Activated CD4-positive, alpha-beta T cell treated with anti-CD3 and anti-CD28 coated beads for 4 hours (primary cell): ENCODE measurements around the gene MAGEA12.
"Not testable (repeated sequence)": the region's sequence is repeated elsewhere in the genome, so short reads cannot be mapped to it uniquely, and the experiment has no call there.

ENCODE experiments used
- DNase-seq, 2 donors: peaks; one replicate each; pipeline ENCODE4 v3.0.0-alpha.2; 2020

The MAGEA12 gene, protein sequence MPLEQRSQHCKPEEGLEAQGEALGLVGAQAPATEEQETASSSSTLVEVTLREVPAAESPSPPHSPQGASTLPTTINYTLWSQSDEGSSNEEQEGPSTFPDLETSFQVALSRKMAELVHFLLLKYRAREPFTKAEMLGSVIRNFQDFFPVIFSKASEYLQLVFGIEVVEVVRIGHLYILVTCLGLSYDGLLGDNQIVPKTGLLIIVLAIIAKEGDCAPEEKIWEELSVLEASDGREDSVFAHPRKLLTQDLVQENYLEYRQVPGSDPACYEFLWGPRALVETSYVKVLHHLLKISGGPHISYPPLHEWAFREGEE

DNA sequence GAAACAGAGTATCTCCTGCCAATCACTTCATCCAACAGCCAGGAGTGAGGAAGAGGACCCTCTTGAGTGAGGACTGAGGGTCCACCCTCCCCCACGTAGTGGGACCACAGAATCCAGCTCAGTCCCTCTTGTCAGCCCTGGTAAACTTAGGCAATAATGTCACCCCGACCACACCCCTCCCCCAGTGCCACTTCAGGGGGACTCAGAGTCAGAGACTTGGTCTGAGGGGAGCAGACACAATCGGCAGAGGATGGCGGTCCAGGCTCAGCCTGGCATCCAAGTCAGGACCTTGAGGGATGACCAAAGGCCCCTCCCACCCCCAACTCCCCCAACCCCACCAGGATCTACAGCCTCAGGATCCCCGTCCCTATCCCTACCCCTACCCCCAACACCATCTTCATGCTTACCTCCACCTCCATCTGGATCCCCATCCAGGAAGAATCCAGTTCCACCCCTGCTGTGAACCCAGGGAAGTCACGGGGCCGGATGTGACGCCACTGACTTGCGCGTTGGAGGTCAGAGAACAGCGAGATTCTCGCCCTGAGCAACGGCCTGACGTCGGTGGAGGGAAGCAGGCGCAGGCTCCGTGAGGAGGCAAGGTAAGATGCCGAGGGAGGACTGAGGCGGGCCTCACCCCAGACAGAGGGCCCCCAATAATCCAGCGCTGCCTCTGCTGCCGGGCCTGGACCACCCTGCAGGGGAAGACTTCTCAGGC lies at the start of gene MAGEA12, which contains the start of gene CSAG1:
Gene MAGEA12 (plus strand): TSS at position 497 of the 715 bp plus-strand sequence. CDS start 2,405 bp downstream, outside the sequence.
Gene CSAG1 (minus strand): TSS at position 461 of the 715 bp plus-strand sequence. CDS start 1,261 bp downstream, outside the sequence.
- DNase-seq = no peak

DNA sequence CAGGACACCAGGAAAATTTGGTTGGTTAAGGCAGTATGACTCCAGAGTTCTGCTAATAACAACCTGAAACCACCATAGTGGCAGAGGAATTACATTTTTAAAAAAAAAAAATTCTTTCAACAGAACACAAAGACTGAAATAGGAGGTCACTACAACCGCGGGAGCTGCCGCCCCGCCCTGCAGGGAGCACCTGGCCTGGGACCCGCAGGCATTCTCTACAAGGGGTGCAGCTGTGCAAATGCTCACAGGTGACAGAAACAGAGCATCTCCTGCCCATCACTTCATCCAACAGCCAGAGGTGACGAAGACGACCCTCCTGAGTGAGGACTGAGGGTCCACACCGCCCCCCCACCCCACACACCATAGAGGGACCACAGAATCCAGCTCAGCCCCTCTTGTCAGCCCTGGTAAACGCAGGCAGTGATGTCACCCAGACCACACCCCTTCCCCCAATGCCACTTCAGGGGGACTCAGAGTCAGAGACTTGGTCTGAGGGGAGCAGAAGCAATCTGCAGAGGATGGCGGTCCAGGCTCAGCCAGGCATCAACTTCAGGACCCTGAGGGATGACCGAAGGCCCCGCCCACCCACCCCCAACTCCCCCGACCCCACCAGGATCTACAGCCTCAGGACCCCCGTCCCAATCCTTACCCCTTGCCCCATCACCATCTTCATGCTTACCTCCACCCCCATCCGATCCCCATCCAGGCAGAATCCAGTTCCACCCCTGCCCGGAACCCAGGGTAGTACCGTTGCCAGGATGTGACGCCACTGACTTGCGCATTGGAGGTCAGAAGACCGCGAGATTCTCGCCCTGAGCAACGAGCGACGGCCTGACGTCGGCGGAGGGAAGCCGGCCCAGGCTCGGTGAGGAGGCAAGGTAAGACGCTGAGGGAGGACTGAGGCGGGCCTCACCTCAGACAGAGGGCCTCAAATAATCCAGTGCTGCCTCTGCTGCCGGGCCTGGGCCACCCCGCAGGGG lies 35.3 kb upstream of the MAGEA12 start, which contains the start of gene MAGEA3:
Gene MAGEA3 (plus strand): TSS at position 843 of the 980 bp plus-strand sequence. CDS start 2,039 bp downstream, outside the sequence.
- not testable (repeated sequence) for DNase-seq

DNA sequence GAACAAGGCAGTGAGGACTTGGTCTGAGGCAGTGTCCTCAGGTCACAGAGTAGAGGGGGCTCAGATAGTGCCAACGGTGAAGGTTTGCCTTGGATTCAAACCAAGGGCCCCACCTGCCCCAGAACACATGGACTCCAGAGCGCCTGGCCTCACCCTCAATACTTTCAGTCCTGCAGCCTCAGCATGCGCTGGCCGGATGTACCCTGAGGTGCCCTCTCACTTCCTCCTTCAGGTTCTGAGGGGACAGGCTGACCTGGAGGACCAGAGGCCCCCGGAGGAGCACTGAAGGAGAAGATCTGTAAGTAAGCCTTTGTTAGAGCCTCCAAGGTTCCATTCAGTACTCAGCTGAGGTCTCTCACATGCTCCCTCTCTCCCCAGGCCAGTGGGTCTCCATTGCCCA lies 33.2 kb upstream of the MAGEA12 start:
- DNase-seq = not testable (repeated sequence)

DNA sequence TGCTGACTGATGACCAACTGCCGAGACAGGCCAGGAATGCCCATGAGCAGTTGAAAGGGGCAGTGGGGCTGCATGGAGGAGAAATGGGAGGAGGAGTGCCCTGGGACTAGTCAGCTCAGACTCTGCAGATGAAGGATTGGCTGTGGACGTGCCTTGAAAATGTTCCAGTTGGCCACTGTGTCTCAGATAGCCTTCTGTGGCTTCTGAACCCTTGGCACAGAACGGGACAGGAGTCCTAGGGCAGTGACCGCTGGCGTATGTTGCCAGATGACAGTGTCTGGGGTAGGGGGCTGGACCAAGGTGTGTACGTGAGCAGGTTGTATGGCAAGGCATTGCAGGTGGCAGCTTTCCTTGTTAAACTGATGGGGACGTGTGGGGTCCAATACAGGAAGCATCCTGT lies 27.1 kb upstream of the MAGEA12 start:
- not testable (repeated sequence) for DNase-seq

DNA sequence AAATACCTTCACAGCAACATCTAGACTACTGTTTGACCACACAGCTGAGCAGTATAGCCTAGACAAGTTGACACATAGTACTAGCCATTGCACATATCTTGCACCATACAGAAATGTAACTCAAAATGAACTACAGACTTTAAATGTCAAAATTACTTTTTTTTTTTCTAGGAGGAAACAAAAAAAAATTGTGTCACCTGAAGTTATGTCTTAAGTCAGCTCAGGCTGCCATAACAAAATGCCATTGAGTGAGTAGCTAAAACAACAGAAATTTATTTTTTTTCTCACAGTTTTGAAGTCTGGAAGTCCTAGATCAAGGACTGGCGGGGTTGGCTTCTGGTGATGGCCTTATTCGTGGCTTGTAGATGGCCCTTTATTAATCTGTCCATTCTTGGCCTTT lies 24.4 kb upstream of the MAGEA12 start, which contains the start of gene CSAG2:
Gene CSAG2 (minus strand): TSS at position 101 of the 400 bp plus-strand sequence. CDS start 161 bp downstream, outside the sequence.
- DNase-seq = not testable (repeated sequence)

DNA sequence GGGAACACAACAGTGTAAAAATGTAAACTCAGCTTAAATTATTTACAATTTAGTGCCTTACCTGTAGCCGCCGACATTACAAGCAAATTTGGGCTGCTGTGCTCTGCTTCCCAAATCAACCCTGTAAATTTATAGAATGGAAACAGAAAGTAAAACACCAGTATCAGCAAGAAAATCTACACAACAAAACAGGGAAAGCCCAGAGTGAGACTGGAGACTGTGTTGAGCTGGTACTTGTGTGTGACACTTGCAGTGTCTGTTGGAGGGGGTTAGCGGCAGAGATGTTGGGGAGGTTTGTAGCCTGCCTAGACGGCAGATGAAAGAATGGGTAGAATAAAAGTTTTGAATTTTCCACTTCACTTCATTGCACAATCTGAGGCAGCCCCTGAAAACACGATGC lies 20.4 kb upstream of the MAGEA12 start:
- not testable (repeated sequence) for DNase-seq

DNA sequence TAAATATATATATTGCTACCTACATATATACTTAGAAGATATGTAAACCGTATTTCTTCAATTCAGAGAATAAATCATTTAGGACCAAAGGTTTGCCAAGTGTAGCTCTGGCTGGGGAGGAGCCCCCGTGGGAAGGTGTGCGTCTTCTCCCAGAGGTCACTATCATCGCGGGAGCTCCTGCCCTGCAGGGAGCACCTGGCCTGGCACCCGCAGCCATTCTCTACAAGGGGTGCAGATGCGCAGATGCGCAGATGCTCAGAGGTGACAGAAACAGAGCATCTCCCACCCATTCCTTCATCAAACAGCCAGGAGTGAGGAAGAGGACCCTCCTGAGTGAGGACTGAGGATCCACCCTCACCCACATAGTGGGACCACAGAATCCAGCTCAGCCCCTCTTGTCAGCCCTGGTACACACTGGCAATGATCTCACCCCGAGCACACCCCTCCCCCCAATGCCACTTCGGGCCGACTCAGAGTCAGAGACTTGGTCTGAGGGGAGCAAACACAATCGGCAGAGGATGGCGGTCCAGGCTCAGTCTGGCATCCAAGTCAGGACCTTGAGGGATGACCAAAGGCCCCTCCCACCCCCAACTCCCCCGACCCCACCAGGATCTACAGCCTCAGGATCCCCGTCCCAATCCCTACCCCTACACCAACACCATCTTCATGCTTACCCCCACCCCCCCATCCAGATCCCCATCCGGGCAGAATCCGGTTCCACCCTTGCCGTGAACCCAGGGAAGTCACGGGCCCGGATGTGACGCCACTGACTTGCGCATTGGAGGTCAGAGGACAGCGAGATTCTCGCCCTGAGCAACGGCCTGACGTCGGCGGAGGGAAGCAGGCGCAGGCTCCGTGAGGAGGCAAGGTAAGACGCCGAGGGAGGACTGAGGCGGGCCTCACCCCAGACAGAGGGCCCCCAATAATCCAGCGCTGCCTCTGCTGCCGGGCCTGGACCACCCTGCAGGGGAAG lies 19.5 kb upstream of the MAGEA12 start, which contains the start of gene MAGEA2B:
Gene MAGEA2B (plus strand): TSS at position 814 of the 973 bp plus-strand sequence. CDS start 2,479 bp downstream, outside the sequence.
- not testable (repeated sequence) for DNase-seq

DNA sequence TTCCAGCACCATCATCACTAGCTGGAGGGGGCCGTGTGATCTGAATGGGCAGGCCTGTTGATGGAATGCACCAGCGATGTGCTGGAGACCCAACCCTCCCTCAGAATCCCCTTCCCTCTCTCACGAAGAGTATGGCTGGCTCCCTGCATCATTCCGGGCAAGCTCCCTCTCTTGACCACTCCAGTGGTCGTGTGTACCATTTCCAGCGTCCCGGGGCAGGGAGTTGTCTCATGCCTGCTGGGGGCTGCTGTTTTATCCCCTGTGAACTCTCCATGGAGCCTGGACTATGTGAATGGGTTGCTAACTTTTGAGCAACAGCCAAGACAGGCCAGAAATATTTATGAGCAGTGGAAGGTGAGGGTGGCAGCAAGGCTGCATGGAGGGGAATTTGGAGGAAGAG lies 8.1 kb upstream of the MAGEA12 start:
- DNase-seq = no peak

DNA sequence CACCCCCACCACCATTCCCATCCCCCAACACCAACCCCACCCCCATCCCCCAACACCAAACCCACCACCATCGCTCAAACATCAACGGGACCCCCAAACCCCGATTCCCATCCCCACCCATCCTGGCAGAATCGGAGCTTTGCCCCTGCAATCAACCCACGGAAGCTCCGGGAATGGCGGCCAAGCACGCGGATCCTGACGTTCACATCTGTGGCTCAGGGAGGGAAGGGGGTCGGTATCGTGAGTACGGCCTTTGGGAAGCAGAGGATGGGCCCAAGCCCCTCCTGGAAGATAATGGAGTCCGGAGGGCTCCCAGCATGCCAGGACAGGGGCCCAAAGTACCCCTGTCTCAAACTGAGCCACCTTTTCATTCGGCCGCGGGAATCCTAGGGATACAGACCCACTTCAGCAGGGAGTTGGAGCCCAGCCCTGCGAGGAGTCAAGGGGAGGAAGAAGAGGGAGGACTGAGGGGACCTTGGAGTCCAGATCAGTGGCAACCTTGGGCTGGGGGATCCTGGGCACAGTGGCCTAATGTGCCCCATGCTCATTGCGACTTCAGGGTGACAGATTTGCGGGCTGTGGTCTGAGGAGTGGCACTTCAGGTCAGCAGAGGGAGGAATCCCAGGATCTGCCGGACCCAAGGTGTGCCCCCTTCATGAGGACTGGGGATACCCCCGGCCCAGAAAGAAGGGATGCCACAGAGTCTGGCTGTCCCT lies 744 bp downstream of the MAGEA12 start:
- DNase-seq = not testable (repeated sequence)

DNA sequence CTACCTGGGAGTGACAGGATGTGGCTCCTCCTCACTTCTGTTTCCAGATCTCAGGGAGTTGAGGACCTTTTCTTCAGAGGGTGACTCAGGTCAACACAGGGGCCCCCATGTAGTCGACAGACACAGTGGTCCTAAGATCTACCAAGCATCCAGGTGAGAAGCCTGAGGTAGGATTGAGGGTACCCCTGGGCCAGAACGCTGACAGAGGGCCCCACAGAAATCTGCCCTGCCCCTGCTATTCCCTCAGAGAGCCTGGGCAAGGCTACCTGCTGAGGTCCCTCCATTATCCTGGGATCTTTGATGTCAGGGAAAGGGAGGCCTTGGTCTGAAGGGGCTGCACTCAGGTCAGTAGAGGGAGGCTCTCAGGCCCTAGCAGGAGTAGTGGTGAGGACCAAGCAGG lies 1.5 kb downstream of the MAGEA12 start:
- DNase-seq = no peak

DNA sequence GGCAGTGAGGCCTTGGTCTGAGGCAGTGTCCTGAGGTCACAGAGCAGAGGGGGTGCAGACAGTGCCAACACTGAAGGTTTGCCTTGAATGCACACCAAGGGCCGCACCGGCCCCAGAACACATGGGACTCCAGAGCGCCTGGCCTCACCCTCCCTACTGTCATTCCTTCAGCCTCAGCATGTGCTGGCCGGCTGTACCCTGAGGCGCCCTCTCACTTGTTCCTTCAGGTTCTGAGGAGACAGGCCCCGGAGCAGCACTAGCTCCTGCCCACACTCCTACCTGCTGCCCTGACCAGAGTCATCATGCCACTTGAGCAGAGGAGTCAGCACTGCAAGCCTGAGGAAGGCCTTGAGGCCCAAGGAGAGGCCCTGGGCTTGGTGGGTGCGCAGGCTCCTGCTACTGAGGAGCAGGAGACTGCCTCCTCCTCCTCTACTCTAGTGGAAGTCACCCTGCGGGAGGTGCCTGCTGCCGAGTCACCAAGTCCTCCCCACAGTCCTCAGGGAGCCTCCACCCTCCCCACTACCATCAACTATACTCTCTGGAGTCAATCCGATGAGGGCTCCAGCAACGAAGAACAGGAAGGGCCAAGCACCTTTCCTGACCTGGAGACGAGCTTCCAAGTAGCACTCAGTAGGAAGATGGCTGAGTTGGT lies 2.4 kb downstream of the MAGEA12 start:
- no peak for DNase-seq

DNA sequence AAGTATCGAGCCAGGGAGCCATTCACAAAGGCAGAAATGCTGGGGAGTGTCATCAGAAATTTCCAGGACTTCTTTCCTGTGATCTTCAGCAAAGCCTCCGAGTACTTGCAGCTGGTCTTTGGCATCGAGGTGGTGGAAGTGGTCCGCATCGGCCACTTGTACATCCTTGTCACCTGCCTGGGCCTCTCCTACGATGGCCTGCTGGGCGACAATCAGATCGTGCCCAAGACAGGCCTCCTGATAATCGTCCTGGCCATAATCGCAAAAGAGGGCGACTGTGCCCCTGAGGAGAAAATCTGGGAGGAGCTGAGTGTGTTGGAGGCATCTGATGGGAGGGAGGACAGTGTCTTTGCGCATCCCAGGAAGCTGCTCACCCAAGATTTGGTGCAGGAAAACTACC lies 3.0 kb downstream of the MAGEA12 start:
- not testable (repeated sequence) for DNase-seq

DNA sequence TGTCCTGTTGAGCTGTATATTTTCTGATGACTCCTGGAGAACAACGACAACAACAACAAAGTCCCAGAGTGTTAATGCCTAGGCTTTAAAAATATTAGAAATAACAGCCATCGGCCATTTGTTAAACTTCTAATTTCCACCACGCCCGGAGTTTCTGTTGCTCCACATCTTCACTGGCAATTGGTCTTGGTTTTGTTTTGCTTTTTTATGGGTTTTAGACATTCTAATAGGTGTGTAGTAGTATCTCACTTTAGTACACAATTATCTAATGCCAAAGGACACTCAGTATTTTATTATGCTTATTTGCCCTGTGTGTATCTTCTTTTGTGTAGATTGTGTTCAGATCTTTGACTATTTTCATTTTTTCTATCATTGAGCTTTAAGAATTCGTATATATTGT lies 5.0 kb downstream of the MAGEA12 start:
- DNase-seq = no peak

DNA sequence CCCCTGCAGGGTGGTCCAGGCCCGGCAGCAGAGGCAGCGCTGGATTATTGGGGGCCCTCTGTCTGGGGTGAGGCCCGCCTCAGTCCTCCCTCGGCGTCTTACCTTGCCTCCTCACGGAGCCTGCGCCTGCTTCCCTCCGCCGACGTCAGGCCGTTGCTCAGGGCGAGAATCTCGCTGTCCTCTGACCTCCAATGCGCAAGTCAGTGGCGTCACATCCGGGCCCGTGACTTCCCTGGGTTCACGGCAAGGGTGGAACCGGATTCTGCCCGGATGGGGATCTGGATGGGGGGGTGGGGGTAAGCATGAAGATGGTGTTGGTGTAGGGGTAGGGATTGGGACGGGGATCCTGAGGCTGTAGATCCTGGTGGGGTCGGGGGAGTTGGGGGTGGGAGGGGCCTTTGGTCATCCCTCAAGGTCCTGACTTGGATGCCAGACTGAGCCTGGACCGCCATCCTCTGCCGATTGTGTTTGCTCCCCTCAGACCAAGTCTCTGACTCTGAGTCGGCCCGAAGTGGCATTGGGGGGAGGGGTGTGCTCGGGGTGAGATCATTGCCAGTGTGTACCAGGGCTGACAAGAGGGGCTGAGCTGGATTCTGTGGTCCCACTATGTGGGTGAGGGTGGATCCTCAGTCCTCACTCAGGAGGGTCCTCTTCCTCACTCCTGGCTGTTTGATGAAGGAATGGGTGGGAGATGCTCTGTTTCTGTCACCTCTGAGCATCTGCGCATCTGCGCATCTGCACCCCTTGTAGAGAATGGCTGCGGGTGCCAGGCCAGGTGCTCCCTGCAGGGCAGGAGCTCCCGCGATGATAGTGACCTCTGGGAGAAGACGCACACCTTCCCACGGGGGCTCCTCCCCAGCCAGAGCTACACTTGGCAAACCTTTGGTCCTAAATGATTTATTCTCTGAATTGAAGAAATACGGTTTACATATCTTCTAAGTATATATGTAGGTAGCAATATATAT lies 20.4 kb downstream of the MAGEA12 start, which contains the start of gene MAGEA2:
Gene MAGEA2 (minus strand): TSS at position 157 of the 965 bp plus-strand sequence. CDS start 2,479 bp downstream, outside the sequence.
- DNase-seq = not testable (repeated sequence)

DNA sequence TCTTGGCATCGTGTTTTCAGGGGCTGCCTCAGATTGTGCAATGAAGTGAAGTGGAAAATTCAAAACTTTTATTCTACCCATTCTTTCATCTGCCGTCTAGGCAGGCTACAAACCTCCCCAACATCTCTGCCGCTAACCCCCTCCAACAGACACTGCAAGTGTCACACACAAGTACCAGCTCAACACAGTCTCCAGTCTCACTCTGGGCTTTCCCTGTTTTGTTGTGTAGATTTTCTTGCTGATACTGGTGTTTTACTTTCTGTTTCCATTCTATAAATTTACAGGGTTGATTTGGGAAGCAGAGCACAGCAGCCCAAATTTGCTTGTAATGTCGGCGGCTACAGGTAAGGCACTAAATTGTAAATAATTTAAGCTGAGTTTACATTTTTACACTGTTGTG lies 21.3 kb downstream of the MAGEA12 start:
- DNase-seq = not testable (repeated sequence)

DNA sequence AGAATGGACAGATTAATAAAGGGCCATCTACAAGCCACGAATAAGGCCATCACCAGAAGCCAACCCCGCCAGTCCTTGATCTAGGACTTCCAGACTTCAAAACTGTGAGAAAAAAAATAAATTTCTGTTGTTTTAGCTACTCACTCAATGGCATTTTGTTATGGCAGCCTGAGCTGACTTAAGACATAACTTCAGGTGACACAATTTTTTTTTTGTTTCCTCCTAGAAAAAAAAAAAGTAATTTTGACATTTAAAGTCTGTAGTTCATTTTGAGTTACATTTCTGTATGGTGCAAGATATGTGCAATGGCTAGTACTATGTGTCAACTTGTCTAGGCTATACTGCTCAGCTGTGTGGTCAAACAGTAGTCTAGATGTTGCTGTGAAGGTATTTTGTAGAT lies 25.4 kb downstream of the MAGEA12 start, which contains the start of gene CSAG3:
Gene CSAG3 (plus strand): TSS at position 301 of the 400 bp plus-strand sequence.
- not testable (repeated sequence) for DNase-seq

DNA sequence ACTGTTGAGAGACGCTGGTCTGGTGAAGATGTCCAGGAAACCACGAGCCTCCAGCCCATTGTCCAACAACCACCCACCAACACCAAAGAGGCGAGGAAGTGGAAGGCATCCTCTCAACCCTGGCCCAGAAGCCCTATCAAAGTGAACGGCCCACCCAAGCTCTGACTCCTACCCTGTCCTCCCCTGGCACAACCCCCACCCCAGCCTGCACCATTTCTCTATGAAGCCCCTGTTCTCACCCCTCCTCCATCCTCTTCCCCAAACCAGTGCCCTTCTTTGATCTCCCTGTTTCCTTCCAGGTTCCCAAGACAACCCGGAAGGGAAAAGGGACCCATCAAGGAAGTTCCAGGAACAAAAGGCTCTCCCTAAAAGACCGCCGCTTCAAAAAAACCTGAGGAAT lies 26.0 kb downstream of the MAGEA12 start:
- not testable (repeated sequence) for DNase-seq

DNA sequence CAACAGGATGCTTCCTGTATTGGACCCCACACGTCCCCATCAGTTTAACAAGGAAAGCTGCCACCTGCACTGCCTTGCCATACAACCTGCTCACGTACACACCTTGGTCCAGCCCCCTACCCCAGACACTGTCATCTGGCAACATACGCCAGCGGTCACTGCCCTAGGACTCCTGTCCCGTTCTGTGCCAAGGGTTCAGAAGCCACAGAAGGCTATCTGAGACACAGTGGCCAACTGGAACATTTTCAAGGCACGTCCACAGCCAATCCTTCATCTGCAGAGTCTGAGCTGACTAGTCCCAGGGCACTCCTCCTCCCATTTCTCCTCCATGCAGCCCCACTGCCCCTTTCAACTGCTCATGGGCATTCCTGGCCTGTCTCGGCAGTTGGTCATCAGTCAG lies 28.0 kb downstream of the MAGEA12 start:
- DNase-seq = not testable (repeated sequence)
